Progenitor cell of endocrine pancreas (in vitro differentiated cells): ENCODE results near the gene SYT9. TPM values are rescaled to one million over a fixed set of nuclear protein-coding genes. Genes with fewer than 3 reads are reported as not detected.

Experiments
- DNase-seq: peaks from one replicate; pipeline ENCODE4 v3.0.0; 2021; ENCODE audit warnings: low spot score; ENCODE audit not compliant: unreplicated experiment
- H3K27ac Mint-ChIP-seq: 2 replicates; pipeline ENCODE4 v1.8.0; 2021; ENCODE audit warnings: mild to moderate bottlenecking, moderate library complexity, mixed read lengths
- H3K27me3 Mint-ChIP-seq: 2 replicates; pipeline ENCODE4 v1.8.0; 2021; ENCODE audit warnings: mixed read lengths
- H3K36me3 Mint-ChIP-seq: 2 replicates; pipeline ENCODE4 v1.8.0; 2022; ENCODE audit warnings: mixed read lengths; ENCODE audit not compliant: insufficient read depth
- H3K4me1 Mint-ChIP-seq: 2 replicates; pipeline ENCODE4 v1.8.0; 2021; ENCODE audit warnings: low read depth, mixed read lengths
- H3K4me3 Mint-ChIP-seq: 2 replicates; pipeline ENCODE4 v1.8.0; 2021; ENCODE audit warnings: low read depth, mild to moderate bottlenecking, moderate library complexity, mixed read lengths
- H3K9me3 Mint-ChIP-seq: 2 replicates; pipeline ENCODE4 v1.8.0; 2021; ENCODE audit warnings: low read depth, mixed read lengths
- CTCF ChIP-seq: fragments of 200-600 bp; sonication (generic); IDR thresholded peaks from one replicate; pipeline ENCODE4 v1.5.0; 2021; ENCODE audit warnings: antibody characterized with exemption, mild to moderate bottlenecking; ENCODE audit not compliant: unreplicated experiment
- total RNA-seq: library from RNA; stranded (reverse); gene quantifications from 2 replicates; pipeline ENCODE4 v1.2.1, GENCODE V29; 2021

SYT9 gene
- total RNA-seq, 1 donor from 2014 or later, result 0.57 TPM

GRCh38 chr11:7500251-7500650, 248.5 kb downstream of the SYT9 start:
- no peaks in the 10 kb centered on the region for H3K4me1 Mint-ChIP-seq
- no peak for DNase-seq
- TF ChIP-seq CTCF, result no peak
- H3K36me3 Mint-ChIP-seq, result no peaks in the 10 kb centered on the region
- H3K27me3 Mint-ChIP-seq, result peaks cover 2% of the 10 kb centered on the region
- no peaks in the 10 kb centered on the region for H3K9me3 Mint-ChIP-seq
- no peak overlapping the region for H3K4me3 Mint-ChIP-seq
- no peak overlapping the region for H3K27ac Mint-ChIP-seq

GRCh38 chr11:7501251-7501650, 249.5 kb downstream of the SYT9 start:
- H3K27me3 Mint-ChIP-seq, result peaks cover 10% of the 10 kb centered on the region
- H3K4me3 Mint-ChIP-seq, result no peak overlapping the region
- no peaks in the 10 kb centered on the region for H3K36me3 Mint-ChIP-seq
- H3K27ac Mint-ChIP-seq, result no peak overlapping the region
- TF ChIP-seq CTCF, result no peak
- no peak for DNase-seq
- no peaks in the 10 kb centered on the region for H3K9me3 Mint-ChIP-seq
- no peaks in the 10 kb centered on the region for H3K4me1 Mint-ChIP-seq

GRCh38 chr11:7501894-7502293, 250.2 kb downstream of the SYT9 start:
- peaks cover 15% of the 10 kb centered on the region for H3K27me3 Mint-ChIP-seq
- H3K4me3 Mint-ChIP-seq, result no peak overlapping the region

GRCh38 chr11:7506243-7506642, 254.5 kb downstream of the SYT9 start:
- Mint-ChIP-seq H3K4me3 (no peak overlapping the region), H3K4me1 (peaks cover 13% of the 10 kb centered on the region)

More at GRCh38 chr11:7501894-7502293, 250.2 kb downstream of the SYT9 start:
- H3K9me3 Mint-ChIP-seq, result no peaks in the 10 kb centered on the region
- no peaks in the 10 kb centered on the region for H3K36me3 Mint-ChIP-seq
- no peaks in the 10 kb centered on the region for H3K4me1 Mint-ChIP-seq
- no peak for DNase-seq
- H3K27ac Mint-ChIP-seq, result no peak overlapping the region
- no peak for TF ChIP-seq CTCF

GRCh38 chr11:7508087-7508486, 256.4 kb downstream of the SYT9 start:
- H3K9me3 Mint-ChIP-seq, result no peaks in the 10 kb centered on the region
- H3K36me3 Mint-ChIP-seq, result no peaks in the 10 kb centered on the region
- no peak for DNase-seq
- H3K4me3 Mint-ChIP-seq, result no peak overlapping the region
- no peak for TF ChIP-seq CTCF
- peaks cover 30% of the 10 kb centered on the region for H3K4me1 Mint-ChIP-seq
- H3K27ac Mint-ChIP-seq, result no peak overlapping the region
- peaks cover 21% of the 10 kb centered on the region for H3K27me3 Mint-ChIP-seq

More at GRCh38 chr11:7506243-7506642, 254.5 kb downstream of the SYT9 start:
- H3K27me3 Mint-ChIP-seq, result peaks cover 21% of the 10 kb centered on the region
- H3K36me3 Mint-ChIP-seq, result no peaks in the 10 kb centered on the region
- no peak for TF ChIP-seq CTCF
- no peaks in the 10 kb centered on the region for H3K9me3 Mint-ChIP-seq
- DNase-seq, result no peak
- H3K27ac Mint-ChIP-seq, result no peak overlapping the region
